Hematopoietic multipotent progenitor cell treated with erythropoietin and hydrocortisone succinate and interleukin-3 and kit ligand, for 15 days (in vitro differentiated cells): ENCODE measurements around the gene PREX1.

ENCODE experiments used
- DNase-seq: peaks from one replicate; pipeline ENCODE4 v3.0.0-alpha.2; 2015; ENCODE audit warnings: low spot score

The PREX1 gene

GRCh38 chr20:48750376-48750775, 77.4 kb downstream of the PREX1 start:
- DNase-seq = no peak

- DNase-seq = no peak
Measured at GRCh38 chr20:48749437-48749836, 78.4 kb downstream of the PREX1 start.

- no peak for DNase-seq
Measured at GRCh38 chr20:48748556-48748955, 79.2 kb downstream of the PREX1 start.

DNA sequence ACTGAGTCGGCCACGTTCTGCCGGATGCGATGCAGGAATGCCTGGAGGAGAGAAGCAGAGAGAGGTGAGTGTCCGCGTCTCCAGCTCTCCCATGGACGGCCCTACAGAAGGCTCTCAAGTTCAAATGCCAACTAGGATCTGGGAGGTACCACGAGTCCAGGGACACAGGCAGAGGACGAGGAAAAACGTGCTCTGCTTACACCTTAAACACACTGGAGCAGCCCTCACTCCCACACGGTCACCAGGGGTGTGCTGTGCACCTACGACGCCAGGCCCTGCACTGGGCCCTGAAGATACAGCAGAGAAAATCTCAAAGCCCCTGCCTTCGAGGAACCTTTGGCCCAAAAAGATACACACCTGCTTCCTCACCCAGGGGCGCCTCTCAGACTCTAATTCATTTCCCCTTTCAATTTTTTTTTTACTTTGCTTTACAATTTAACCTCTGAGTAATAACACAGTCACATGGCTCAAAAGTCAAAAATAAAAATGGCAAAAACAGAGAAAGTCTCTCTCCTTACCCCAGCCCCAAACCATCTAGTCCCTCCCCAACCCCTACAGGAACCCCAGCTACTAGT, 79.9 kb downstream of the PREX1 start:
- DNase-seq = no peak

GRCh38 chr20:48745330-48745729, 82.5 kb downstream of the PREX1 start:
- DNase-seq = no peak

GRCh38 chr20:48744515-48744914, 83.3 kb downstream of the PREX1 start:
- DNase-seq = no peak

DNA sequence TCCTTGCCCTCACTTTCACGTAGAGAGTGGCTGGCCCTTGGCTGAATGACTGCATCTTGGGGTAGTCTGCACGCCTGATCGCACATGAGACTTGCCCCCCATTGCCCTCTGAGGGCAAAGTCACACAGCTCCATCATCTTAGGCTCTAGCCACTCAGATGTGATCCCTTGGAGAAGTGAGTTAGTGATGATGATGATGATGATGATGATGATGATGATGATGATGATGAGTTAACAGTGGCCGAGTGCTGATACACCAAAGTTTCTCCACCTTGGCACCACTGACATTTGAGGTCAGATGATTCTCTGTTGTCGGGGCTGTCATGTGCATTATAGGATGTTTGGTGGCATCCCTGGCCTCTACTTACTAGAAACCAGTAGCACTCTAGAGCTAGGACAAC, 84.0 kb downstream of the PREX1 start:
- DNase-seq = no peak

DNA sequence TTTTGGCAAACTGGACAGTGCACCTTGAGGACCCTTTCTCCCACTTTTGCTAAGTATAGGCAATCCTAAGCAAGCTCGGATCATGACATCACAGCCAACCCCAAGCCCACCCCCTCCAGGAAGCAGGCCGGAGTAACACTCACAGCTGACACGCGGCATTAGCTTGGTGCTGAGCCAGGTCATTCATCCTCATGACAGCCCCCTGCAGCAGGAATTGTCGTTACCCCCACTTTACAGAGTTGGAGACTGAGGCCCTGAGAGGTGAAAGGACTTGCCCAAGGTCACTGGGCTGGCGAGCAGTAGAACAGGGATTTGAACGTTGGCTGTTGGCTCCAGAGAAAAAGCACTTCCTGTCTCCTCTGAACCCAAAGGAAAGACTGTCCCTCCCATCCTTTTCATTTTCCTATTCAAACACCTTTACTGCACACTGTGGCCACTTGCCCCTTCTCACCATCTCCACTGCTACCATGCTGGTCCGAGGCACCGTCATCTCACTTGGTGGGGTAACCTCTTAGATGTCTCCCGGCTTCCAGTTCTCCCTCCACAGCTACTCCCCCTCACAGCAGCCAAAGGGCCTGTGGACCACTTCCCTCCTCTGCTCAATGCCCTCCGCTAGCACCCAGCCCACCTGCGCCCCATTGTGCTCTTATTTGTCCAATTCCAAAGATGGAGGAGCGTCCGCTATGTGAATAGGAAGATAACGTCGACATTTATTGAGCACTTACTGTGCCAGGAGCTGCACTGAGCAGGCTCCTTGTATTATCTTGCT, 84.7 kb downstream of the PREX1 start:
- DNase-seq = no peak

GRCh38 chr20:48742233-48742632, 85.6 kb downstream of the PREX1 start:
- no peak for DNase-seq

GRCh38 chr20:48741669-48742068, 86.1 kb downstream of the PREX1 start:
- DNase-seq = no peak

DNA sequence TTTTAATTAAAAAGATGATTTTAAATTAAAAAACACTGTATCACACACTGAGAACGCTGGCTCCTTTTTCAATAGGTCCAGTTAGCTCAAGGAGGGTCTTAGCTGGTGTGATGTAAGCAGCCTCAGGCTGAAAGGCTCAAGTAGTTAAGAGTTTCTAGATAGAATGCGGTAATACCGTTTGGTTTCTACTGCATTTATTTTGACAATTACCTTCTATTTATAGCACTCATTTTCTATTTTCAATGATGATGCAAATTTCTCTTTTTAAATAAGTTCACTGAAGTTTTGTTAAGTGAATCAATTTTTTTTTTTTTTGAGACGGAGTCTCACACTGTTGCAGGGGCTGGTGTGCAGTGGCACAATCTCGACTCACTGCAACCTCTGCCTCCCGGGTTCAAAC, 87.1 kb downstream of the PREX1 start:
- no peak for DNase-seq

DNA sequence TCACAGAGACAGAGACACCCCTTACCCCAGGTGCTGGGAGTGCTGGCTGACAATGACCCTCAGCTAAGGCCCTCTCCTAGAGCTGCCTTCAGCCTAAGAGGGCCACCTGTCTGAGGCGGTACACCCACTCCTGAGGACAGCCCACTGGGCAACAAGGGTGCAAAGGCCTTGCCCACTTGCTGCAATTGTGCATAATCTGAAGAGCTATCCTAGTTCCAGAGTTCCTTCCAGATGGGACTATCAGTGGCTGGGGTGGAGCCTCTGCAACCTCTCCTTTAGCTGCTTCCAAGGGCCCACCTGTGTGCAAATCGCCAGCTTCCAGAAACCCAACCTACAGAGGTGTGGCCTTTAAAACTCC, 87.5 kb downstream of the PREX1 start:
- no peak for DNase-seq

DNA sequence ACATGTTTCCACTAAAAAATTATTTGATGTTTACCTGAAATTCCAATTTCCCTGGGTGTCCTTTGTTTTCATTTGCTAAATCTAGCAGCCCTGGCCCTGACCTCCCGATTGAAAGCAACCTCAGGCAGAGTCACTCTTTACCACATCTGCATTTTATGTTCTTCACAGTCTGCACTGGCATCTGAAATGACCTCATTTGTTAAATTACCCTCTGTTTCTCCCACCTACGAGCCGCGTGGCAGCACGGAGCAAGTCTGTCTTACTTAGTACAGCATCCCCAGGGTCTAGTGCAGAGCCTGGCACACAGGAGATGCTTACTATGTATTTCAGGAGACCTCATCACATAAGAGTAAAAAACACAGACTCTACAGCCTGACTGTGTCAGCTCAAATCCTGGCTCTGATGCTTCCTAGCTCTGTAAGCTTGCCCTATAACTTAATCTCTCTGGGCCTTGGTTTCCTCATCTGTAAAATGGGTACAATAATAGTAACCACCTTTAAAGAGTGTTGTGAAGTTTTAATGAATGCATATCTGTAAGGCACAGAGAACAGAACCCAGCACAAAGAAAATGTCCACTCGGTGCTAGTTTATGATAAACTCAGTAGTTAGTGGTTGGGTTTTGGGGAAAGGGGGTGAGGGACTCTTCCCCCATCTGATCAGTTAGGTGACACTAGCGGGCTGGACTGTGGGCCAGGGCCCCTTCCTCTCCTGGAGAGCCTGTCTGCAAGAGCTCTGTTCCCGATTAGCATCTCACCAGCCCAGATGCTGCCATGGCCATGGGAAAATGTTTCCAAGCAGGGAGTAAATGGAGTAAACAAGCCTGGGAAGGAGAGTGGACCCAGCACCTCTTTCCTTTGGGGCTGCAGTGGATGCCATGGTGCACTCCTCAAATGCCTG, 88.2 kb downstream of the PREX1 start:
- DNase-seq = no peak

DNA sequence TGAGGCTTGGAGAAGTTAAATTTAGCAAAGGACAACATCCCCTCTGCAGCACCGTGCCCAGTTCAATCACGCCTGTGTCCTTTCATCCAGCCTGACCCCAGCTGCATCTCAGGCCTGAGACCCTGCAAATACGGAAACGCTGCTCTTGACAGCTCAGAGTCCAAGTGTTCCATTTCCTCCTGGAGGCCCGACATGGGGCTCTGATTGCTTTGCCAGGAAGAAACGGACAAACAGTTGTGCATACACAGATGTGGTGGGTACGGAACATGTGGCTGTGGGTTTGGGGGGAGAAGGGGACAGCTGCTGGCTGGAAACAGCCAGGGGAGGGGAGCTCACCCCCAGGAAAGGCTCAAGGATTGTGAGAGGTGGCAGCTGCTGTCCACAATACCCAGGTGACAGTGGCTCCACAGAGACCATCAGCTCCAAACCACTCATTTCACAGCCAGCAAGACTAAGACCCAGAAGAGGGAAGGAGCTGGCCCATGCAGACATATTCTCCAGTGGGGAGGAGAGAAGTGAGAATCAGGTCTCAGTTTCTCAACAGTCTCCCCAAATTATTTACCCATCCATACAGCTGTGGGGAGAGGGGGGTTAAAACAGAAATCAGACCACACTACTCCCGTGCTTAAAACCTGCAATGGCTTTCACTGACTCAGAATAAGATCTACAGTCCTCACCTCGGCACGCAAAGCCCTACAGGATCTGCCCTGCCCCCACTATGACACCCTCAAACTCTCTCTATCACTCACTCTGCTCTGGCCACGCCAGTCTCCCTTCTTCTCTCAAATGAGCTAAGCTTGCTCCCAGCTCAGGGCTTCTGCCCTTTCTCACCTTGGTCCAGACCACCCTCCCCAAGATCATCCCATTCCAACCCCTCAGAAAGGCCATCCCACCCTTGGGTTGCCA, 89.1 kb downstream of the PREX1 start:
- no peak for DNase-seq

GRCh38 chr20:48738094-48738398, 89.8 kb downstream of the PREX1 start:
- DNase-seq = no peak

DNA sequence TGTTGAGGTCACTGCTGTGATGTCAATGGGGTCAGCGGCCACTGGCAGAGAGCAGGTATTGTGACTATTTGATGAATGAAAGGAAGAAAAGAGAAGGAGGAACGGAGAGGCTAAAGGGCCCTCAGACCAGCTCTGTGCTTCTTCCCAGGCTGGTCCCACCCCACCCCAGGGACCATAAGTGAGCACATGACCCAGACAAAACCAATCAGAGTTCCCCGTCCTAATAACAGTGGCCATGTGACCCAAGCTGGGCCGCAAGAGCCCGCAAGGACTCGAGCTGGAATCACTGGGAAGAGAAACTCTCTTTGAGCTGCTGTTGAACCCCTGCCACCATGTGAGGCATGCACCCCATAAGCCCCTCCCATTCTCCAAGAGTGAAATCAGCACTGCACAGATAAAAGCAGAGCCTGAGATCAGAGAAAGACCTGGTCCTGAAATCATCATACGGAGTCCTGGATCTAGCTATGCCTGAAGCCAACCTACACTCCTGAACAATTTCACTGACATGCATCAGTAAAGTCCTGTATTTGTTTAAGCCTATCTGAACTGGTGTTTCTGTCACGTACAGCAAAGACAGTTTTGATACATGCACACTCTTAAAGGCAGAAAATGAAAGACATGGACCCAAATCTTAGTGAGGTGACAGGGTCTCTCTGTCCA, 90.2 kb downstream of the PREX1 start:
- no peak for DNase-seq

DNA sequence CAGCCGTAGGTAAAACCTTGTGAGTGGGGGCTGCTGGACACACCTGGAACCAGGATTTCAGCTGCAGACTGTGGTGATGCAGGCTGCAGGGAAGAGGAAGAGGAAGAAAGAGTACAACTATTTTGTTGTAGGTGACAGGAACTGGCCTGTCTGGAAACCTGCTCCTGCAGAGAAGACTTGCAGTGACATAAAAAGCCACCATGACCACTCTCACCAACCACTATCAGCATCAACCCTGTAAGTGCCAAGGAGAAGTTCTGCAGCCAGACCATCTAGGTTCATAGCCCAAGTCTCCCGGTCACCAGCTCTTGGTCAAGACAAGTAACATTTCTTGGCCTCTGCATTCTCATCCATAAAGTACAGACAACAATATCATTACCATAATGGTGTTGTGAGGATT, 91.2 kb downstream of the PREX1 start:
- DNase-seq = no peak

- no peak for DNase-seq
Measured at GRCh38 chr20:48736231-48736630, 91.6 kb downstream of the PREX1 start.

DNA sequence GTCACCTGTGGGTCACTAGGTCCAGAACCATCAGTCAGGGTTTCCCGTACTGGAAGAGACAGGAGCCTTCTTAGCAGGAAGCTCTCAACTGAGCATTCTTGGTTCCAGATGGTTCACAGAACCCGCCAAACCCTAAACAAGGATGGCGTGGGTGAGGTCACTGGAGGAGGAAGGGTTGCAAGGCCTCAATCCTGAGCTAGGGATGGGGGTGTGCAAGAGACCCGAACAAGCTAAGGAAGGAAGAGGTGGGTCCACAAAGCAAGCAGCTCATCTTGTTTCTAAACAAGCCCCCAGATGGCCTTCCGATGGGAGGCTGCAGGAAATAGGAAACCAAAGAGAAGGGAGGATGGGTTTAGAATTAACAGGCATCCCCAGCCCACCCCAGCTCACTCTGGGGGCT, 92.7 kb downstream of the PREX1 start:
- DNase-seq = no peak

GRCh38 chr20:48734104-48734749, 93.6 kb downstream of the PREX1 start:
- DNase-seq = no peak

DNA sequence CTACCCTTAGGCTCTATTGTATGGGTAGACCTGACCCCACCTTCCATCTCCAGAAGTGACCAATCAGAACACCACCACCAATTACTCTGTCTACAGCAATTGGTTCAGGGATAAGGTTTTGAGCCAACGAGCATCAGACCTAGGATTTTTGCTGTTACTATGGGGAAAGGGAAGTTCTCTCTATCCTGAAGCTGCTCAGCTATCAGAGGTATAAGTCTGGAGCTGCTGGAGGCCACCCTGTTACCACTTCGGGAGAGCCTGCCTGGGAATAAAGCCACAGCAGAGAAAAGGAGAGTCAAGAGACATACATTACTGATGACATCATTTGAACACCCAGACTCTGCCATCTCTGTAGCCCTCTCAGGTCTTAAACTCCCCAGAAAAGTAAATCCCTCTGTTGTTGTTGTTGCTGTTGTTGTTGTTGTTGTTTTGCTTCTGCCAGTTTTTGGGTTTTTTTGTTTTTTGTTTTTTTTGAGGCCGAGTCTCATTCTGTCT, 94.5 kb downstream of the PREX1 start:
- no peak for DNase-seq
